Endothelial cell (in vitro differentiated cells): ENCODE measurements around the gene ATP9A. TPM values are rescaled to one million over a fixed set of nuclear protein-coding genes. Genes with fewer than 3 reads are reported as not detected.

Experiments
- DNase-seq: peaks from one replicate; pipeline ENCODE4 v3.0.0; 2021; ENCODE audit warnings: low spot score
- H3K27ac Mint-ChIP-seq: one replicate; pipeline ENCODE4 v1.8.0; 2021; ENCODE audit warnings: mixed read lengths, inconsistent platforms; ENCODE audit not compliant: unreplicated experiment
- H3K27me3 Mint-ChIP-seq: one replicate; pipeline ENCODE4 v1.8.0; 2021; ENCODE audit warnings: mild to moderate bottlenecking, moderate library complexity, mixed read lengths, inconsistent platforms; ENCODE audit not compliant: unreplicated experiment
- H3K36me3 Mint-ChIP-seq: one replicate; pipeline ENCODE4 v1.8.0; 2021; ENCODE audit warnings: mild to moderate bottlenecking, low read depth, mixed read lengths, inconsistent platforms; ENCODE audit not compliant: unreplicated experiment
- H3K4me1 Mint-ChIP-seq: one replicate; pipeline ENCODE4 v1.8.0; 2021; ENCODE audit warnings: mild to moderate bottlenecking, mixed read lengths, inconsistent platforms; ENCODE audit not compliant: unreplicated experiment
- H3K4me3 Mint-ChIP-seq: one replicate; pipeline ENCODE4 v1.8.0; 2021; ENCODE audit warnings: mild to moderate bottlenecking, mixed read lengths, inconsistent platforms; ENCODE audit not compliant: unreplicated experiment
- H3K9me3 Mint-ChIP-seq: one replicate; pipeline ENCODE4 v1.8.0; 2021; ENCODE audit warnings: mixed read lengths, inconsistent platforms; ENCODE audit not compliant: unreplicated experiment
- total RNA-seq: library from RNA; stranded (reverse); fragmentation: NEBNext Ultra II Directional; extraction: Animal tissue kit (Norgen Biotek cat#: 25700); gene quantifications from one replicate; pipeline ENCODE4 v1.2.1, GENCODE V29; 2021; ENCODE audit not compliant: unreplicated experiment
- TF ChIP-seq, protein P1 (sequence below): fragments of 200-600 bp; sonication (generic); IDR thresholded peaks from one replicate; pipeline ENCODE4 v1.5.0; 2021; ENCODE audit warnings: antibody characterized with exemption; ENCODE audit not compliant: unreplicated experiment

Gene ATP9A
- total RNA-seq, 1 donor from 2014 or later = 30.6 TPM

DNA sequence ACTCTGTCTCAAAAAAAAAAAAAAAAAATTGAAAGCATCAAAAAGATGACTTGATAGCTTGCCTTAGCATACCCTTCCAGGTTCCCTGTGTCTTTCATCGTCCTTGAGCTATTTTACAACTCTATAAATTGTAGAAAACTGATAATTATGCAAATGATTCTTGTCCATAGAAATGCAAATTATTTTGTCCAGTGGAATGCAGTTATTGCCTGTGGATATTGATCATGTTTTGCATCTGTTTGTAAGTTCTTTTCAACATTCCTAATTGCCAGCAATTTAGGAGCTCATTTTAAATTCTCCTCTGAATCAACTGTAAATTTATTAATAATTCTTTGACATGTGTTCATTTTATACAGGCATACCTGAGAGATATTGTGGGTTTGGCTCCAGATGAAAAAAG is 7.1 kb upstream of the ATP9A start:
- peaks cover 16% of the 10 kb centered on the region for H3K36me3 Mint-ChIP-seq
- H3K27ac Mint-ChIP-seq = no peak overlapping the region
- H3K27me3 Mint-ChIP-seq = no peaks in the 10 kb centered on the region
- no peaks in the 10 kb centered on the region for H3K9me3 Mint-ChIP-seq
- no peak for DNase-seq
- TF ChIP-seq, protein P1, sequence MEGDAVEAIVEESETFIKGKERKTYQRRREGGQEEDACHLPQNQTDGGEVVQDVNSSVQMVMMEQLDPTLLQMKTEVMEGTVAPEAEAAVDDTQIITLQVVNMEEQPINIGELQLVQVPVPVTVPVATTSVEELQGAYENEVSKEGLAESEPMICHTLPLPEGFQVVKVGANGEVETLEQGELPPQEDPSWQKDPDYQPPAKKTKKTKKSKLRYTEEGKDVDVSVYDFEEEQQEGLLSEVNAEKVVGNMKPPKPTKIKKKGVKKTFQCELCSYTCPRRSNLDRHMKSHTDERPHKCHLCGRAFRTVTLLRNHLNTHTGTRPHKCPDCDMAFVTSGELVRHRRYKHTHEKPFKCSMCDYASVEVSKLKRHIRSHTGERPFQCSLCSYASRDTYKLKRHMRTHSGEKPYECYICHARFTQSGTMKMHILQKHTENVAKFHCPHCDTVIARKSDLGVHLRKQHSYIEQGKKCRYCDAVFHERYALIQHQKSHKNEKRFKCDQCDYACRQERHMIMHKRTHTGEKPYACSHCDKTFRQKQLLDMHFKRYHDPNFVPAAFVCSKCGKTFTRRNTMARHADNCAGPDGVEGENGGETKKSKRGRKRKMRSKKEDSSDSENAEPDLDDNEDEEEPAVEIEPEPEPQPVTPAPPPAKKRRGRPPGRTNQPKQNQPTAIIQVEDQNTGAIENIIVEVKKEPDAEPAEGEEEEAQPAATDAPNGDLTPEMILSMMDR = no peak
- no peak overlapping the region for H3K4me3 Mint-ChIP-seq
- H3K4me1 Mint-ChIP-seq = no peaks in the 10 kb centered on the region

DNA sequence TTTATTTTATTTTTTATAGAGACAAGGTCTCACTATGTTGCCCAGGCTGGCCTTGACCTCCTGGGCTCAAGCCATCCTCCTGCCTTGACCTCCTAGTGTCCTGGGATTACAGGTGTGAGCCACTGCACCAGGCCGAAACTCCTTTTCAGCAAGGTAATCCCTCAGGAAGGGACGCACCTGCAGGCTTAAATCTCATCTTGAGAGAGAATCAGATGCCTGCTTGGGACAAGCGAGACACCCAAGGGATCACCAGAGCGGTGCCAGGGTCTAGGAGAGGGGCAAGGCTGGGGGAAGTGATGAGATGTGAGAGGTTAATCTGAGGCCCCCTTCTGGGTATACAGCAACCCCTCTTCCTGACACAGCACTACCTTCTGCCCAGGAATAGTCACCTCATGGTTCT is 4.0 kb upstream of the ATP9A start:
- H3K9me3 Mint-ChIP-seq = peaks cover 4% of the 10 kb centered on the region
- H3K4me3 Mint-ChIP-seq = no peak overlapping the region
- H3K27ac Mint-ChIP-seq = no peak overlapping the region
- TF ChIP-seq, protein P1 = no peak
- peaks cover 7% of the 10 kb centered on the region for H3K27me3 Mint-ChIP-seq
- H3K4me1 Mint-ChIP-seq = peaks cover 12% of the 10 kb centered on the region
- peaks cover 7% of the 10 kb centered on the region for H3K36me3 Mint-ChIP-seq
- no peak for DNase-seq

DNA sequence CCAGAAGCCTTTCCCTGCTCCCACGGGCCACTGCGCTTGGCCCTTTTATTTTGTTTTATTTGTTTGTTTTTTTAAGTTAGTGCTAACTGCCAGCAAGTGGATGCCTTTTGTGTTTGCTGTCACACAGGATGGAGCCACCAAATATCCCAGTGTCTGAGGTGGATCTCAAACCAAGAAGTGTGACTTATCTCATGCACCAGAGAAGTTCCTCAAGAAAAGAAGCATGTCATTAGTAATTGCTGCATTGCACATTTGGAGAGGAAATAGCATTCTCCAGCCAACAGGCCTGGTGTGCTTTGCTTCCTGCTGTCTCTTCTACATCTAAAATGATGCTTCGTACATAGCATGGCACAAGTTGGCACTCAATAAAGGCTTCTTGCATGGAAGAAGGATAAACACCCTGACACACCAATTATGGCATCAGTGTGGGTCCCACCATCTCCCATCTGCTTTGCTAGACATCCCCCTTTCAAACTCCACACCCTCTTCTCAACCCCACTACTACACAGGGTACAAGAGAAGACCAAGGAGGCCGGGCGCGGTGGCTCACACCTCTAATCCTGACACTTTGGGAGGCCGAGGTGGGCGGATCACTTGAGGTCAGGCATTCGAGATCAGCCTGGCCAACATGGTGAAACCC is 1.9 kb upstream of the ATP9A start:
- Mint-ChIP-seq H3K9me3 (peaks cover 4% of the 10 kb centered on the region), H3K27ac (no peak overlapping the region), H3K36me3 (peaks cover 7% of the 10 kb centered on the region), H3K27me3 (peaks cover 7% of the 10 kb centered on the region), H3K4me1 (peaks cover 12% of the 10 kb centered on the region), H3K4me3 (peak overlapping the region; percentile 65)
- TF ChIP-seq, protein P1 = no peak
- DNase-seq = no peak

DNA sequence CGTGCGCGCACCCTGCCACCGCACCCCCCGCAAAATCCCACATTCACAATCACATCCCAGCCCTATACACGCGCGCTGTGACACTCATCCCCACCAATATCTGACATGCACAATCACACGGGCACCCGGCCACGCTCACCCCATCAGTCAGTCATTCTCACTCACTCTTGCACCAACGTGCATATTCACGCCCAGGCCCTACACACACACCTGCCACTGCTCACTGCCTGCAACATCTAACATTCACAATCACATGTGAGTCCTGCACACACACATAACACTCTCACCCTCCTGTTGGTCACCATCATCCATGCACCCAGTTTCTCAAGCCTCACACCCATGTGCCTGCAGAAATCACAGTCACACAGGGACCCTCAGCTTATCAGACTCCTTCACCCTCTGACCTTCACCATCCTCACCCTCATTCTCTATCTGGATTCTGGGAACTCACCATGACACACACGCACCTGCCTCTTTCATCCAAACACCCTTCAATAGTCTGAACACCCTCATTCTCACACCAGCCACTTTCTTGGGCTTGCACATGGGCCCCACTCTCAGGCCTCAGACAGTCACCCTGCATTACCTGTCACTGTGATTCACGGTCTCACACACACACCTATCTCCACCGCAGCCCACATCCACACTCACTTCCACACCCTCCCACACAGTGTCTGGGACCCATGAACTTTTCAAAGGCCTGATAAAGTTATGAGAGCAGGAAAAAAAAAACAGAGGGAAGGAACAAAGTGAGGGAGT is 748 bp upstream of the ATP9A start:
- Mint-ChIP-seq H3K27me3 (peaks cover 7% of the 10 kb centered on the region), H3K36me3 (peaks cover 7% of the 10 kb centered on the region), H3K4me1 (peaks cover 12% of the 10 kb centered on the region), H3K9me3 (peaks cover 4% of the 10 kb centered on the region), H3K27ac (peak overlapping the region; percentile 71), H3K4me3 (peak overlapping the region; percentile 93)
- DNase-seq = no peak
- TF ChIP-seq, protein P1 = no peak
